Measurements from ENCODE around the gene SLC6A1.

- TF ChIP-seq POLR2A (IDR thresholded peaks at IDR 0.05; ENCODE audit: low read depth, low read length) (no peak), POLR2AphosphoS5 (IDR thresholded peaks at IDR 0.05; ENCODE audit: low read depth, low read length) (no peak), POU2F2 (IDR thresholded peaks at IDR 0.05; ENCODE audit: low read depth, low read length) (no peak), TAF1 (IDR thresholded peaks at IDR 0.05; ENCODE audit: low read depth, low read length) (no peak), SPI1 (IDR thresholded peaks at IDR 0.05; ENCODE audit: low read depth, low read length) (no peak)
Measured at GRCh38 chr3:11071096-11071755, 78.7 kb downstream of the SLC6A1 start.
